OCI-LY3 (cell line): Measurements from ENCODE around the gene BTBD9.

ENCODE experiments used
- EZH2phosphoT487 ChIP-seq: fragments of 200-600 bp; shearing (Covaris generic); IDR thresholded peaks from 2 replicates; pipeline ENCODE4 v1.6.1; 2018; ENCODE audit warnings: antibody characterized with exemption, mixed run types, low read depth
- TF ChIP-seq, protein P1 (sequence below): fragments of 200-600, 300-600 bp; sonication (generic); IDR thresholded peaks from 2 replicates; pipeline ENCODE4 v1.5.1; 2014; ENCODE audit warnings: antibody characterized with exemption, low read length, low read depth

DNA sequence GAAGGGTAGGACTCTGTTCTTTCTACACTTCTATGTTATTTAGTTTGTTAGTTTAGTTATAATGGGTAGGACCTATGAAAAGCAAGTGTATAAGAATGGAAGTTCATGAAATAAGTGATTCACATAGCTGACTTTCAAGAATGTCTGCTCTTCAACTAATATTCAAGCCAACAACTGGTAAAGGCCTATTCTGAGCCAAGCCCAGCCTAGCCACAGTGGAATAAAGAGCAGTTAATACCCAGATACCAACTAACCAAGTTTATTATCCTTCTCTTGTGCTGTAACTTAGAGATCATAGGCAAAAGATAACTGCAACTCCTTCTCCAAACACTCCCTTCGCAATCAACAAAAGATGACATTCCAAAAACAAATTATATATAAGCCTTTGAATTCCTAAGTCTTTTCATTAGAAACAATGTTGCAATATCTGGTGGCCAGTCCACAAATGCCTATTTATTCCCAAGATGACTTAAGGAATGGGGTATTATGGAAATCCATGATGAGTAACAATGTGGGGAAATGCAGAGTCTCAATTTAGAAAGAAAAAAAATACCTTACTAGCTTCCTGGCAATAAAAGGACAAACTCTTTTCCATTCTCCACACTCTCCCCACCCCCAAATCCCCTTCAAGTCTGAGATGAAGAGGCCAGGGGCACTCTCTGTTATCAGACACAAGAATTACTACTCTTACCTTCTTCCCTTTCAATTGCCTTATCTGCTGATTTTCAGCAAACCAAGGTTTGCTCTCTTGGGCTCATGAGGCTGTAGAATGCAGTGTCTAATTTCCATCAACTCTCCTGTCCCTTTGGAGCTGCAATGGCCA is 27.4 kb downstream of the BTBD9 start:
- TF ChIP-seq EZH2phosphoT487: no peak
- TF ChIP-seq, protein P1, sequence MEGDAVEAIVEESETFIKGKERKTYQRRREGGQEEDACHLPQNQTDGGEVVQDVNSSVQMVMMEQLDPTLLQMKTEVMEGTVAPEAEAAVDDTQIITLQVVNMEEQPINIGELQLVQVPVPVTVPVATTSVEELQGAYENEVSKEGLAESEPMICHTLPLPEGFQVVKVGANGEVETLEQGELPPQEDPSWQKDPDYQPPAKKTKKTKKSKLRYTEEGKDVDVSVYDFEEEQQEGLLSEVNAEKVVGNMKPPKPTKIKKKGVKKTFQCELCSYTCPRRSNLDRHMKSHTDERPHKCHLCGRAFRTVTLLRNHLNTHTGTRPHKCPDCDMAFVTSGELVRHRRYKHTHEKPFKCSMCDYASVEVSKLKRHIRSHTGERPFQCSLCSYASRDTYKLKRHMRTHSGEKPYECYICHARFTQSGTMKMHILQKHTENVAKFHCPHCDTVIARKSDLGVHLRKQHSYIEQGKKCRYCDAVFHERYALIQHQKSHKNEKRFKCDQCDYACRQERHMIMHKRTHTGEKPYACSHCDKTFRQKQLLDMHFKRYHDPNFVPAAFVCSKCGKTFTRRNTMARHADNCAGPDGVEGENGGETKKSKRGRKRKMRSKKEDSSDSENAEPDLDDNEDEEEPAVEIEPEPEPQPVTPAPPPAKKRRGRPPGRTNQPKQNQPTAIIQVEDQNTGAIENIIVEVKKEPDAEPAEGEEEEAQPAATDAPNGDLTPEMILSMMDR: no peak
